NCI-H345 treated with DMSO at 0.1 percent for 48 hours (cell line): ENCODE measurements around the gene ZDHHC24.
A peak's percentile ranks its signal among the peaks of the same experiment; 100 is the strongest.

Experiments
- DNase-seq: peaks from one replicate; lab custom pipeline; 2025; ENCODE audit not compliant: unreplicated experiment; lab: John Stamatoyannopoulos, UW

ZDHHC24 gene

DNA sequence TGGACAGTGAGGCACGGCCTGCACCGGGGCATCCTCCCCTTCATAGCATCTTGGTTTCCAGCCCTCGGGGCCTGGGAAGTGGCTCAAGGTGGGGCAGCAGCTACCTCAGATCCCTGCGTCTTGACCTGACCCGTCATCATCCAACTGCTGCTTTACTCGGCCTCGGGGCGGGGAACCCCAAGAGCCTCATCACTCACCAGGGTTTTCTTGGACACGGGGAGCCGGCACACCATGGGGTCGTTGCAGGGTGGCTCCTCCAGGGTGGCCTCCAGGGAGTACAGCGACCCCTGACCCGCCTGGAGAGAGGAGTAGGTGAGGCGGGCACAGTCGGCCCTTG, 21.9 kb upstream of the ZDHHC24 start:
- DNase-seq = no peak

DNA sequence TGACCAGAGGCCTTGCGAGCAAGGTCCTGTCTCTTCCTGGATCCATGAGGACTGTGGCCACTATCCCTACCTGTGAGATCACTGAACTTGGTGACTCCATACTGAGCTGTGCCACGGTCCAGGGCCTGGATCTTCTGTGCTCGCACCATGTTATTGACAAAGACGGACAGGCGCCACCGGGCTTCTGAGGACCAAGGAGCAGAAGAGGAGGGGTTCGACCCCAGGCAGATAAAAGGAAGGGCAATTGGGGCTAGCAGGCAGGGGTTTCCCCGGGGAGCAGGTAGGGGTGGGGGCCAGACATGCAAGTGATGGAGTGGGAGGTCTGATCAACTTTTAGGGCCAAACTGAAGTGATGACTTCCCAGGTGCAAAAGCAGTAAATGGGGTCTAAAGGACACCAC, 20.4 kb upstream of the ZDHHC24 start:
- DNase-seq = no peak

DNA sequence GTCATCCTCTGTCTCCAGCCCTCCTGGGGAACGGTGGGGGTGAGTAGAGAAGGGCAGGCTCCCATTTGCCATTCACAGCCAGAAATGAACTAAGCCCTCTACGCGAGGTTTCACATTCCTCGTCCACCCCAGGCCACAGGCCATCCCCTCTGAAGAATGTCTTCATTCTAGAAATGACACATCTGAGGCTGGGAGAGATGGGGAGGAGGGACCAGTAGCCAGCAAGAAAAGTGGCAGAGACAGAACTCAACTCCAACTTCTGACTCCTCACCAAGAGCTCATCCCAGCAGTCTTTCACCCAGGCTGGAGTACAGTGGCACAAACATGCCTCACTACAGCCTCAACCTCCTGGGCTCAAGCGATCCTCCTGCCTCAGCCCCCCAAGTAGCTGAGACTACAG, 19.1 kb upstream of the ZDHHC24 start:
- no peak for DNase-seq

DNA sequence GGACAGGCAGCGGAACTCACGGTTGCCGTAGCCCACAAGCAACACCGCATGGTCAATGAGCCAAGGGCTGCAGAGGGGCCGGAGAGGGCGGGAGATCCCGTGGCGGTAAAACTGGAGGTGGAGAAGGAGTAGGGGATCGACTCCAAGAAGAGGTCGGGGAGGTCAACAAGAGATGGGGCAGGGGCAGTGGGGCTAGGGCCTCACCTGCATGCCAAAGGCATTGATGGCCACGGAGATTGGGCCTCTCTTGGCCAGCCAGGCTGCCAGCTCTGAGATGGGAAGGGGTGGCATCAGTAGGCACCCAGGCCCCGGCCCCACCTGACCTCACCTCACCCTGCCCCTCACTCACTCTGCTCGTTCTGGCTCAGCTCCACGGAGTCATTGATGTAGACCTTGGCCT, 18.7 kb upstream of the ZDHHC24 start:
- DNase-seq = no peak

DNA sequence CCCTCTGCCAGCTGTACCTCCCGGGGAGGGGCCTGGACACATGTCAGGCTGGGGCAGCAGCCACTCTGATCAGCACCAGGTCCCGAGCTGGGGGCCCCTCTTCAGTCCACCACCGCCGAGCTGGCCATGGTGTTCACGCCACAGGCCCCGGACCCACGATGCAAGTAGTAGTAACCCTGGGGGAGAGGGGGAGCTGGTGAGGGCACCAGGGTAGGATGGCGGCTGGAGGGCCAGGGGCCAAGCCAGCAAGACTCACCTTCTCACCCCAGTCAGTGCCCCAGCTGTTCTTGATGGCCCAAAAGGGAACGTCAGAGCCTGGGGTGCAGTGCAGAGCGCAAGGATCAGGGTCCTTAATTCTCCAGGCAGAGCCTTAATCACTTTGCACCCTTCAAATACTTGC, 18.0 kb upstream of the ZDHHC24 start:
- no peak for DNase-seq

DNA sequence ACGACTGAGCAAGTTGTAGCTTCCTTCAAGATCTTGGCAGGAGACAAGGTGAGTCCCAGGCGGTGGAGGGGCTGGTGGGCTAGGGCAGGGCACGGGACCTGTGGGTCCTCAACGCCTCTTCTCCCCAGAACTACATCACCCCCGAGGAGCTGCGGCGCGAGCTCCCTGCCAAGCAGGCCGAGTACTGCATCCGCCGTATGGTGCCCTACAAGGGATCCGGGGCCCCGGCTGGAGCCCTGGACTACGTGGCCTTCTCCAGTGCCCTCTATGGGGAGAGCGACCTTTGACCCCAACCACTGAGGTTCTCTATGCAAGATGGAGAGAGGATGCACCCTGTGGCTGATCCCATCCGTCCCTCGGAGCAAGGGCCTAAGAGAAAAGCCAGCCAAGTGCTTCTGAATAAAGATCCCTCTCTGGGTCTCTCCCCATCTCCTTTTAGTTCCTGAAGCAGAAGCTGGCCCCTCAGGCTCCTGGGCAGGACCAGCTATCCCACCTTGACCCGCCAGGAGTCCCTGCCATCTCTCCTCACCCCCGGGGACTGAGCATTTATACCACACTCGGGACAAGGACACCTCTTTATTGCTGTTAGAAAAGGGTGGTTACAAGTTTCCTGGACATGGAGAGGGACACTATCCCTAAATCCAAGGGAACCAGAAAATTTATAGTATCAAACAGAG, 17.2 kb upstream of the ZDHHC24 start:
- no peak for DNase-seq

DNA sequence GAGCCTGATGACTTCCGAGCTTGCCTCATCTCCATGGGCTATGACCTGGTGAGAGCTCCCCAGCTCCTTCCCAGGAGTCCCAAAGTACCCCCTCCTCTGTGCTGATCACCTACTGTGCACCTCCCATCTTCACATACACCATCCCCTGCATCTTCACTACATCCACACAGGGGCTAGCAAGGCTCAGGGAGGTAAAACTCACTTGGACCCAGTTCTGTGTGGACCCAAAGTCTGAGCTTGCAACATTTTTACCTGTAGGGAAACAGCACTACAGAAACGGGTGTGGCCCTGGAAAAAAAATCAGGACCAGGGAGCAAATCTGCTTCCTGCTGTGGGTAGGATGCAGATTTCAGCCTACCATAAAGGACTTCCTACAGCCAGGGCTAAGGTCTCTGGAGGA, 16.4 kb upstream of the ZDHHC24 start:
- DNase-seq = no peak

DNA sequence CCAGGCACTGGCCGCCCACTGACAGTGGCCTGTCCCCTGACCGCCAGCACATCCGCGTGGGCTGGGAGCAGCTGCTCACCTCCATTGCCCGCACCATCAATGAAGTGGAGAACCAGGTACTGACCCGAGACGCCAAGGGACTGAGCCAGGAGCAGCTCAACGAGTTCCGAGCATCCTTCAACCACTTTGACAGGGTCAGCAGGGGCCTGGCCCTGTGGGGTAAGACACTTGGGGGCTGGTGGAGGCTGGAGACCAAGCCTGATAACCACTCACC, 16.1 kb upstream of the ZDHHC24 start:
- DNase-seq = no peak

DNA sequence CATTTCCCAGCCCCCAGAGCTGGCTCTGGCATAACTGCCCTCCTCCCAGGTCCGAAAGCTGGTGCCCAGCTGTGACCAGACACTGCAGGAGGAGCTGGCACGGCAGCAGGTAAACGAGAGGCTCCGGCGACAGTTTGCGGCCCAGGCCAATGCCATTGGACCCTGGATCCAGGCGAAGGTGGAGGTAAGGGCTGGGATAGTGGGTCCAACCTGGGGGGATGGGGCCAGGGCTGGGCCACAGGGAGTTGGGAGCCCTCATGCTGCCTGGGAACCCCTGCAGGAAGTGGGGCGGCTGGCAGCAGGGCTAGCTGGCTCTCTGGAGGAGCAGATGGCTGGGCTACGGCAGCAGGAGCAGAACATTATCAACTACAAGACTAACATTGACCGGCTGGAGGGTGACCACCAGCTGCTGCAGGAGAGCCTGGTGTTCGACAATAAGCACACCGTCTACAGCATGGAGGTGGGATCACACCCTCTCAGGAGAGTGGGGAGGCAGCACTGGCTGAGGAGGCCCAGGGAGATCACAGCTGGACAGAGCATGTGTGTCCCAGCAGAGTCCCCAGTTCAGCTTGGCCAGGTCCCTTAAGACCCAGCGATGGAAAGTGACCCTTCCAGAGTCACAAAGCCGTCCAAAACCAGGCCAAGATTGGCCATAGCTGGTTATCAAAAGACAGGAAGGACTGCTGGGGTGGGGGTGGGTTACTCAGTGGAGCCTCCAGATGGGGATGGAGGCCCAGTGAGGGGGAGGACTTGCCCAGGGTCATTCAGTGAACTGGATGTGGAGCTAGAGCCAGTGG, 15.5 kb upstream of the ZDHHC24 start:
- DNase-seq = no peak

DNA sequence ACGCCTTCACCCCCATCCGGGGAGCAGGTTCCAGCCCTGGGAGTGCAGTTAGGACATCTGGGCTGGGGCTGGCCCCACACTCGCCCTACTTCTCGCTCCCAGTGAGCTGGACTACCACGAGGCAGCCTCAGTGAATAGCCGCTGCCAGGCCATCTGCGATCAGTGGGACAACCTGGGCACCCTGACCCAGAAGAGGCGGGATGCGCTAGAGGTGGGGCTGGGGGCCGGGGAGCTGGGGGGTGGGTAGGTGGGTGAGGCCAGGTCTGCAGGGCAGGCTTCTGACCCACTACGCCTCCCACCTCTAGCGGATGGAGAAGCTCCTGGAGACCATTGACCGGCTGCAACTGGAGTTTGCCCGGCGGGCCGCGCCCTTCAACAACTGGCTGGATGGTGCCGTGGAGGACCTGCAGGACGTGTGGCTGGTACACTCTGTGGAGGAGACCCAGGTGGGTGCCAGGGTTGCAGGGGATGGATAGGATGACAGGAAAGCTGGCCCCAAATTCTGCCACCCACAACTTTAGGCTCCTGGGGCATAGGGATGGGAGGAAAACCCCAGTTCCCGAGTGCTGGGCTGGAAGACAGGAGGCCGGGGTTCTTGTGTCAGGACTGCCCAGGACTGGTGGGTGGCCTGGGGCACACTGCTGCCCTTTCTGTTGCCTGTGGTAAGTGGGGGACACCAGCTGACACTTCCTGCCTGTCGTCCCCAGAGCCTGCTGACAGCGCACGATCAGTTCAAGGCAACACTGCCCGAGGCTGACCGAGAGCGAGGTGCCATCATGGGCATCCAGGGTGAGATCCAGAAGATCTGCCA, 14.2 kb upstream of the ZDHHC24 start:
- DNase-seq = no peak

DNA sequence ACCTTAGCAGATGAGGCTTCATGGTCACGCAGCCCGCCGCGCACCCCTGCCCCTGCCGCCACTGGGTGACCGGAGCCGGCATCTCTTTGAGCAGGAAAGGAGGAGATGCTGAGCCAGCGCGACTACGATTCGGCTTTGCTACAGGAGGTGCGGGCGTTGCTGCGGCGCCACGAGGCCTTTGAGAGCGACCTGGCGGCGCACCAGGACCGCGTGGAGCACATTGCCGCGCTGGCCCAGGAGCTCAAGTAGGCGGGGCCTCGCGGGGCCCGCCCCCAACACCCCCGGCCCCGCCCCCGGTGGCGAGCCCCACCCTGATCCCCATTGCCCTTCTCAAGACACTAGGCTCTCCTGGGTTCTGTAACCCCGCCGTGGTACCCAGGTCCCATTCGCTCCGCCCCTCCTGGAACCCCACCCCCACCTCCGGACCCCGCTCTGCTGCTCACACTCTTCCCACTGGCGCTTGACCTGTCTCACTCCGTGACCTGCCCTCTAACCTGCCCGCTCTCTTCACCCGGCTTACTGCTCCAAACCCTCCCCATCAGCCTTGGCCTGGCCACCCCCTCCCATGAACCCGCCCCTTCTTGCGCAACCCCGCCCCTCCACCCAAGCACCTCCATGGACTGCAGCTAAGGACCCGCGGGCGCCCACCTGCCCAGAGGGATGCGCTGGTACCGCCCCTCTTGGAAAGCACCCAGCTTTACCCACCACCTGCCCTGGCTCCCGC, 13.5 kb upstream of the ZDHHC24 start:
- no peak for DNase-seq

DNA sequence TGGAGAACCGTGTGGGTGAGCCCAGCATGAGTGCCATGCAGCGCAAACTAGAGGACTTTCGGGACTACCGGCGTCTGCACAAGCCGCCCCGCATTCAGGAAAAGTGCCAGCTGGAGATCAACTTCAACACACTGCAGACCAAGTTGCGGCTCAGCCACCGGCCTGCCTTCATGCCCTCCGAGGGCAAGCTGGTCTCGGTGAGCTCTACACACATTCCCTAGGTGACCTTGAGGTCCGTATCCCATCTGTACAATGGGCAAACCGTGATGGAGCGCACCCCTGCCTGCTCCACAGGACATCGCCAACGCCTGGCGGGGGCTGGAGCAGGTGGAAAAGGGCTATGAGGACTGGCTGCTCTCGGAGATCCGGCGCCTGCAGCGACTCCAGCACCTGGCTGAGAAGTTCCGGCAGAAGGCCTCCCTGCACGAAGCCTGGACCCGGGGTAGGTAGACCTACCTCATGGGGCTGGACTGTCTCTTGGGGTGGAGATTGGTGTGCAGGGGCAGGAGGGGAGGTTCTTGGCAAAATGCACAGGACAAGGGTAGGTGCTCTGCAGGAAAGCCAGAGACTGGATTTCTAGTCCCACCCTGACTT, 12.0 kb upstream of the ZDHHC24 start:
- DNase-seq = no peak

DNA sequence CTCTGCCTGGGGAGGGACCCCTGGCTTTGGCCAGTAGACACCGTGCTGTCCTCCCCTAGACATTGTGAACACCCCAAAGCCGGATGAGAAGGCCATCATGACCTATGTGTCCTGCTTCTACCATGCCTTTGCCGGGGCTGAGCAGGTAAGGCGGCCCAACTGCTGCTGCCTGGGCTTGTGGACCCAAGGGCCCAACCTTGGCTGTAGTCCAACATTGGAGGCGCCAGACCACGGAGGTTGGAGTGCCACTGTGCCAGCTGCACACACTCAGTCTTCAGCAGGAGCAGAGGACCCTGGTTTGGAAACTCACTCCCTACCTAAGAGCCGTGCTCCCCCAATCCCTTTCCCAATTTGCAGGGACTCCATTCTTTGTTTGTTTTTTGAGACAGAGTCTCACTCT, 10.2 kb upstream of the ZDHHC24 start:
- DNase-seq = peak; percentile 9

DNA sequence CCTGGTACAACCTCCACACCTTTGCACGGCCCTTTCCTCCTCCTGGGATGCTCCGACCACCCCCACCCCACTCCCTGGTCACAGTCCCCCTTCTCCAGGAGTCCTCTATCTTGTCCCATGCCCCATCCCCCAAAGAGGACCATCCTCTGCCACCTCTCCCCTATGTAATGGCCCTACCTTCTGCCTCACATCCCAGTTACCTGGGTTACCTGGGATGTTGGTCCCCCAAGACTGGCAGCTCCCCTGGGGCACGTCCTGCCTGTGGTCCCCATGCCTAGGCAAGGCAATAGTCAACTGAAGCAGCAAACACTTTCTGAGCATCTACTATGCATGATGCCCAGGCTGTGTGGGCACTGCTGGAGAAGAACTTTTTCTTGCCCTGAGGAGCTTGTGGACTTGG, 9.6 kb upstream of the ZDHHC24 start:
- no peak for DNase-seq

DNA sequence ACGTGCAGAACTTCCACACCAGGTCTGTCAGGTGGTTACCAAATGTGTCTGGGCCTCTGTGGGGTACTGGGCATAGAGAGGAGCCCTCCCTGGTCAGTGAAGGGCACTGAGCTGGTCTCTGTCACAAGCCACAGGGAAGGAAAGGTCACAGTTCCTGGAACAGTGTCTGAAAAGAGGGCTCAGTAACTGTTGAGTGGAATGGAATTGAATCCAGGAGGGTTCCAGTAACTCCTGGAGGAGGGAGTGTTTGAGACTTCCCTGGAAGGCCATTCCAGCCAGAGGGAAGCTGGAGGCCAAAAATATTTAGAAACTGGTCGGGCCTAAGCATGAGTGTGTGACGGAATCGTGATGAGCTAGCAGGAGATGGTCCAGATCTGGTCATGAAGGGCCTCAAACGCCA, 8.8 kb upstream of the ZDHHC24 start:
- no peak for DNase-seq

DNA sequence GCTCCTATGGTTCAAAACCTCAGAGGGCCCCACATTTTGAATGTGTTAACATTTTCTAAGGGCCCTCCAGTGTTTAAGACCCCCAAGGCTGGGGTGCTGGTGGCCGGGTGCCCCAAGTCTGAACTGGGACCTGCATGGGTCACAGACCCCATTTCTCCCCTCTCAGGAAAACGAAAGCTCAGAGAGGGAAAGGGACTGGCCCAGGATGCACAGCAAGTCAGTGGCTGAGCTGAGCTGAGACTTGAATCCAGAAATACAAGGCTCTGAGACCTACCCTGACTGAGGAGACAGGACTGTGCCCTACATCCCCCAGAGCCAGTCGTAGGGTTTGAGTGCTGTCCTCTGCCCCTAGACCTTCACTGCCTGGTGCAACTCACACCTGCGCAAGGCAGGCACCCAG, 5.0 kb upstream of the ZDHHC24 start:
- DNase-seq = no peak

DNA sequence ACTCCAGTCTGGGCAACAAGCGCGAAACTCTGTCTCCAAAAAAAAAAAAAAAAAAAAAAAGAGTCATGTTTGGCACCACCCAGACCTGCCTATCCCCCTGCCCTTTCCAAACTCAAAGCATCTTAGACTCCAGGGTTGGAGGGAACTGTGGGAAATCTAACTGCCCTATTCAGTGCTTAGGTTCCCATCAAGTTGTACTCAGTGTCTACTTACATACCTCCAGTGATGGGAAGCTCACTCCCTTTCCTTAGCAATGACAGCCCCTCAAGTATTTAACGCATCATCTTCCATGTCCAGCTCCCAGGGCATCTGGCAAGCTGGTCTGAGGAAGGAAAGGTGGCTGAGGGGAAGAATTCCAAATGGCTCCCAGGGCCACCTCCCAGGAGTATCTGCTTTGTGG, 3.8 kb upstream of the ZDHHC24 start:
- no peak for DNase-seq

DNA sequence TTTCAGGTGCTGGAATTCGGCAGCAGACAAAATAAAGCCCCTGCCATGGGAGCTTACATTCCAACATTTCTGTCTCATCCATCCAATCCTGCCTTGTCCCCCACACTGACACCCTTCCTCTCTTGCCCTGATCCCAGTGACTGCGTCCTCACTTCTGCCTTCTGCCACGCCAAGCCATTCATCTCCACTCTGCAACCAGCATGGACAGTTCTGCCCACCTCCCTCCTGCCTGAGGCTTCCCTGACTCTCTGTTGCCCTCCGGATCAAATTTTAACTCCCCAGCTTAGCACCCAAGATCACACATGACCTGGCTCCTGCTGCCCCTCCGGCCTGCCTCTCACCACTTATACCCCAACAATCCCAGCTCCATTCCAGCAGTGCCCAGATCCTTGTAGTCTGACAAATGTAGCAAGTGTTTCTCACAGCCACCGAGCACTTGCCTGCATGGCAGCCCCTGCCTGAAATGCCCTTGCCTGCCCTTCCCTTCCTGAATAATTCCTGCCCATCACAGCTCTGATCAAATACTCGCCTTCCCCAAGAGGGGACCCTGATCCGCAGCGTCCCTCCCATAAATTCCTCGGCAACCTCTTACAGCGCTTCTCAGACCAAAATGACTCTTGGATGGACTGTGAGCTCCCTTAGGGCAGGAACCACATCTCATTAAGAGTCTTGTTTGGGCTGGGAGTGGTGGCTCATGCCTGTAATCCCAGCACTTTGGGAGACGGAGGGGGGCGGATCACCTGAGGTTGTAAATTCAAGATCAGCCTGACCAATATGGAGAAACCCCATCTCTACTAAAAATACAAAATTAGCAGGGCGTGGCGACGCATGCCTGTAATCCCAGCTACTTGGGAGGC, 3.2 kb upstream of the ZDHHC24 start:
- DNase-seq = no peak

DNA sequence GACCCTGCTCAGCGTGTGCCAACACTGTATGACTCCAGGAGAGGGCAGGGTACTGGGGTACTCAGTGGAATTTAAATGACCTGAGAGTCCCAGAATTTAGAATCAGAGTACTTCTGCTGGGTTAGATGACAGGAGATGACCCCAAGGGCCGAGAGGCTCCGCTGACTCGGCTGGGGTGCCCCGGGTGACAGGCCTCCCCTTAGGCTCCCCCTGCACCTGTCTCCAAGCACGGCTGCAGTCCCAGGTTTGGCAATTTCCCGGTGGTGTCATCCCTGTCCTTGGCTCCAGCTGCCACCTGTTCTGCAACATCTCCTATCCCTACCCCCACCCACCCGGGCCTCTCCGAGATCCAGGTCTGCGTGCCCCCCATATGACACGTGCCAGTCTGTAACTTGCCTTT, 2.2 kb upstream of the ZDHHC24 start:
- no peak for DNase-seq

DNA sequence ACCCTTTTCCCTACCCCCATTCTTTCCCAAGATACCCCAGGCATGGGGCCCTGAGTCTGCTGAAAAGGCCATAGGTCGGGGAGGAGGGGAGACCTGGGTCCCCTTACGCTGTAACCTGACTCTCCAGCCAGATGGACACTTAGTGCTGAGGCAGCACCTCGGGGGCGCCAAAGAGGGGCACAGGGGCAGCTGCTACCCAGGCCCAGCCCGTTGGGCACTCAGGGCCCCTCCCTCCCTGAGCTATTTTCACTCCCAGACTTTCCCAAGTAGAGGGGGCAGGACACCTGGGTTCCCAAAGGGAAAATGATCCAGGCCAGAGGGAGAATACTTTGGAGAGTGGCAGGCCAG, 1.8 kb upstream of the ZDHHC24 start:
- DNase-seq = no peak
